Amygdala (tissue), 56 donors: ENCODE results near the gene PLEKHB1.

Source experiments
- DNase-seq, 56 donors: peaks; one replicate each; lab custom pipeline; 2025; lab: John Stamatoyannopoulos, UW

Gene PLEKHB1, protein sequence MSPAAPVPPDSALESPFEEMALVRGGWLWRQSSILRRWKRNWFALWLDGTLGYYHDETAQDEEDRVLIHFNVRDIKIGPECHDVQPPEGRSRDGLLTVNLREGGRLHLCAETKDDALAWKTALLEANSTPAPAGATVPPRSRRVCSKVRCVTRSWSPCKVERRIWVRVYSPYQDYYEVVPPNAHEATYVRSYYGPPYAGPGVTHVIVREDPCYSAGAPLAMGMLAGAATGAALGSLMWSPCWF

DNA sequence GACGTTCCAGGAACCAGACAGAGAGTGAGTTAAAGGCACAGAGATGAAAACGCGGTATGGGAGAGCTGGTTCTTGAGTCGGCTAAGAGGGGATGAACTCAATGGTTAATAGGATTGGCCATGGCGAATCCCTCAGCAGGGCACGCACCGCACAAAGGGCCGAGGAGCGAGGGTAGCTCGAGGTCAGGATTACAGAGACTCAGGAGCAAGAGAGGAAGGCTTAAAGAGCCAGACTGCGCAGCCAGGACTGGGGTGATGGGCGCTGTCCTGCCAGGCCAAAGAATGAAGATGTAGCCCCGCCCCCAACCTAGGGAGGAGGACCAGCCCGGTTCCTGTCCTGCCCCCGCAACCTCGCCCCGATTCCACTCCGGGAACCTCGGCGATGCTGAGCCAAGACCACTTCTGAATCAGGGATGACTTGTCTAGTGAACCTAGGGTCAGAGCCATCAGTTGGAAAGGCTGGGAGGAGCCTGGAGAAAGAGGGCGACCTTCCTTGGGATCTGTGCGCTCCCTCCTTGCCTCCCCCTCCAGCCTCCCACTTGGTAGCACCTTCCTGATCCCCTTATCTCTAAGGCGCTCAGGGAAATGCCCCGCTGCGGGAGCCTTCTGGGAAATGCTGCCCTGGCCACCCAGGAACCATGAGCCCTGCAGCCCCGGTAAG, at the start of gene PLEKHB1:
TSS of gene PLEKHB1 (plus strand) at position 610 of the 660 bp plus-strand sequence. CDS start at position 638, 28 bp downstream.
- no peak for DNase-seq

DNA sequence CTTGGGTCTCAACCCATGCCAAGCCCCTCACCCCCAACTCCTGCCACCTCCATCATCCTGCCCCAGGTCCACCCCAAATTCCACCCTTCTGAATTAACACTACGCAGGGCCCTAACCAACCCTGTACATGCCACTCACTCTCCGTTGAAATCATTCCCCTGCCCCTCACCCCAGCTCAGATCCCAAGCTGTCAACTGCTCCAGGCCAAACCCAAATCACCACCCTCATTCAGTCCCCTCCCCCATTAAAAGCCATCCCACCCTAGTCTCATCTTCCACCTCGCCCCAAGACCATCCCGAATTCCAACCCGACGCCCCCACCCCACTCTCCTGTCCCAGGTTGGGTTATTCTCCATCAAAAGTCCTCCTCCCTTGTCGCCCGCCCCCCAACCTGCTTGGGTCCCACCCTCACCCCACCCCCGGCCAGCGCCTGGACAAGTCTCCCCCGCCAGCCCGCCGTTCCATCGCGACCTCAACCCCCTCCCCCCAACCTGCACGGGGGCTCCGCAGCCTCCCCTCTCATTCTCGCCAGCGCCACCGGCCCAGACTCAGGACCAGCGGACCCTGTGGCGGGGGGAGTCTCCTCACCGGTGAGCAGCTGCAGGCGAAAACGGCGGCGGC, 48.9 kb upstream of the PLEKHB1 start:
- DNase-seq: peak in 10 of 56 donors; percentile 20 to 76 (median 44)

DNA sequence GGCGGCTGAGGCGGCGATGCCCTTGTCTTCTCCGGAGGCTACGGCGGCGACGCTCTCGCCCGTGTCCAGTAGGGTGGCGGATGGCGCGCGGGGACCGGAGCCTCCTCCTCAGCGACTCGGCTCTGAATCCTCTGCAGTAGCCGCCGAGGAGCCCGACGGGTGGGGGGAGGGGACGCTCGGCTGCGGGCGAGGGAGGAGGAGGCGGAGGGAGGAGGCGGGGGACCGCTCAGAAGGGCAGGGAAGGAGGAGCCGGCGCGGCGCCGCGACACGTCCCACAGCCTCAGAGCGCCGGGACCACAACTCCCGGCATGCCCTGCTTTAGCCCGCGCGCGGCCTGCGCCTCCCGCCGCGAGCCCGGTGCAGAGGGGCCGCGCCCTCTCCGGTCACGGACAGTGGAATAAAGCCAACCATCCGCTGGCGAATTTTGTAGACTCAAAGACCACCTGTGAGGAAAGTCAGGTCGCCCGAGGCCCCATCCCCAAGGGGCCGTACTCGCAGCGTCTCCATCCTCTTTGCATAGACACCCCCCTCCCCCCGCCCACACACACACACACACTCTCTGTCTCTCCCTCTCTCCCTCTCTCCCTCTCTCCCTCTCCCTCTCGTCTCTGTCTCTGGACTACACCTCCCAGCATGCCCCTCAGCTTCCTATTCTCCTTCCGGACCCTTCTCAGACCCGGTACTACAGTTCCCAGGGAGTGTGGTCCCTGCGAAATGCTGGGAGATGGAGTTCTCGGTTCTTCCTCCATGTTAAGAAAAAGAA, 48.2 kb upstream of the PLEKHB1 start, which contains the start of gene FAM168A:
TSS of gene FAM168A (minus strand) at position 157 of the 763 bp plus-strand sequence. CDS start 129,638 bp downstream, outside the sequence.
- DNase-seq: peak; percentile 49 to 98 (median 94)

DNA sequence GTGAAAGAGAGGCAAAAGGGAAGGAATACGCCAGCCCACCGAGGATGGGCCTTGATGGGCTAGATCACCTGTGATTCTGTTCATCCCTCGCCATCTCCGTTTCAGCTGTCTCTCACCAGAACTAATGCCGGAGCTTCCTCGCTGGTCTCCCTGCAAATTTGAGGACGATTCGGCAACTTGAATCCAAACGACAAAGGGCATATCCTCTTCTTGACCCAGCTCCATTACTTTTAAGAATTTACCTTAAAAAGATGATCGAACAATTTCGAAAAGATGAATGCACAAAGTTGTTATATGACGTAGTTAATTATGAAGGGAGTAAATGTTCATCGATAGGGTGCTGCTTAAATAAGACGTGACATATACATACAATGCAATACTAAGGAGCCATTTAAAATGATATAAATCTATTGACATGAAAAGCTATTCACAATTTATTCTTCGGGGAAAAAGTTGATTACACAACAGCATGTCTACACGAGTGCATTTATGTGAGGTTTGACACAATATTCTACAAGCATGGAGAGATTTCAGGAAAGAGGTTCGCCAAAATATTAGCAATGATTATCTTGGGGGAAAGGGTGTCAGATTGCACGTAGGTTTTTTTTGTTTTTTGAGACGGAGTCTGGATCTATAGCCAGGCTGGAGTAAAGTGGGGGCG, 47.5 kb upstream of the PLEKHB1 start:
- DNase-seq: no peak

DNA sequence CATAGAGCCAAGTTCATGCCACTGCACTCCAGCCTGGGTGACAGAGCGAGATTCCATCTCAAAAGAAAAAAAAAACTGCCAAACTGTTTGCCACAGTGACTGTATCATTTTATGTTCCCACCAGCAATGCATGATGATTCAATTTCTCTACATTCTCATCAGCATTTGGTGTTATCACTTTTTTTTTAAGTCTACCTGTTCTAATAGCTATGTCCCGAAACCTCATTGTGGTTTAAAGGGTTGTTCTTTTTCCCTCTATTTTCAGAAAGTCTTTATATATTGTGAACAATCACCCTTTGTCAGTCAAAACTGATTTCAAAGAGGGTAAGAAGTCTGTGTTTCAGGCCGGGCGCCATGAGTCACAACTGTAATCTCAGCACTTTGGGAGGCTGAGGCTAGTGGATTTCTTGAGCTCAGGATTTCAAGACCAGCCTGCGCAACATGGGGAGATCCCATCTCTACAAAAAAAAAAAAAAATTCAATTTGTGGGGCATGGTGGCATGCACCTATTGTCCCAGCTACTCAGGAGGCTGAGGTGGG, 33.7 kb upstream of the PLEKHB1 start:
- no peak for DNase-seq

DNA sequence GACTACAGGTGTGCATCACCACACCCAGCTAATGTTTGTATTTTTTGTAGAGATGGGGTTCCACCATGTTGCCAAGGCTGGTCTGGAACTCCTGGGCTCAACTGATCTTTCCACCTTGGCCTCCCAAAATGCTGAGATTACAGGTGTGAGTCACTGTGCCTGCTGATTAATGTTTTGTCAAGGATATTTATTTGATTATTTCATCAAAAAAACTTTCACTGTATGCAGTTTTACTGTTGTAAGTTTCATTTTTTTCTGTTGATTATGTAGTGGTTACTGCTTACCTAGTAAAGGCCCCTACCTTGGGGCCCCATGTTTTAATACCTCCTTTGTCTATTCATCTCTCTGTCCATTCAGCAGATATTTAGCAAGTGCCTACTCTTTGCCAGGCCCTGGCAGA, 31.8 kb upstream of the PLEKHB1 start:
- DNase-seq: no peak

DNA sequence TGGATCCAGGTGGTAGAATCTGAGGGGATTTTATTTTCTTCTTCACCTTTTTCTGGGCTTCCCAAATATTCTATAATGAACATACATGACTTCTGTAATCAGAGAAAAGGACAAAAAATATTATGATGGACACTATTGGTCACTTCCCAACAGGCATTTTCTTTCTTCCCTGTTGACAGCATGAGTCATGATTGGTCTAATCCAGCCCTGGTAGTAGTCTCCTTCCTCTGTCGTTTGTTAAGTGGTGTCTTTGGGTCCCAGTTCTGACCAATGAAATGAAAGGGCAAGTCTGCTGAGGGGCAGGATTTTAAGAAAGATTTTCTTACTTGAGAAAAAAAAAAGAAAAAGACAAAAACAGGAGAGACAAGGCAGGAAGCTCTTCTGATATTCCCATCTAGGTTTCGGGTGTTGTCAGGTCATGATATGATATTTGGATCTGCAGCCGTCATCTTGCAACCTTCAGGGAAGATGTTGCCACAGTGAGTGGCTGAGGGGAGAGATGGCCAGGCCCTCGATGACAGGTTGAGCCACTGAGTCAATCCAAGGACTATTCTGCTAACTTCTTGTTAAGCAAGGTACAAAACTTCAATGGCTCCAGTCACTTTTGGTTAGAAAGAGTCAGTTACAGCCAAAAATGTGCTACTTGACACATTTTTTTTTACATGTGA, 23.3 kb upstream of the PLEKHB1 start:
- DNase-seq: no peak

DNA sequence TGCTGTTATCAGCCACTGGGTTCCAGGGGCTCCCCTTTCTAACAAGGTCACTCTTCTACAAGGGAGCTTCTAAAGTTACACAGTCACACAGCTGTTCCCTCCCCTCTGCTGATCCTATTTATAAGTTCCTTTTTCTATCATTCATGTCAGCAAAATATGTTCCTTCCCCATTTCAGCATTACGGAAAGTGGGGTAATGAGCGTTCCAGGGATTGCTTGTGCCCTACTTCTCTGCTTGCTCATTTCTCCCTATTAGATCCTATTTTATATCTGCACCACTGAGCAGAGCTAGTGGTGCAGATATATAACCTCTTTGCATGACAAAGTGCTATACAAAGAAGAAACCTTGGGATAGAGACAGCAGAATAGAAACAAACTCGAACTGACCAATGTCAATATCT, 22.7 kb upstream of the PLEKHB1 start:
- DNase-seq: peak in 2 of 56 donors; percentile 2 to 14

DNA sequence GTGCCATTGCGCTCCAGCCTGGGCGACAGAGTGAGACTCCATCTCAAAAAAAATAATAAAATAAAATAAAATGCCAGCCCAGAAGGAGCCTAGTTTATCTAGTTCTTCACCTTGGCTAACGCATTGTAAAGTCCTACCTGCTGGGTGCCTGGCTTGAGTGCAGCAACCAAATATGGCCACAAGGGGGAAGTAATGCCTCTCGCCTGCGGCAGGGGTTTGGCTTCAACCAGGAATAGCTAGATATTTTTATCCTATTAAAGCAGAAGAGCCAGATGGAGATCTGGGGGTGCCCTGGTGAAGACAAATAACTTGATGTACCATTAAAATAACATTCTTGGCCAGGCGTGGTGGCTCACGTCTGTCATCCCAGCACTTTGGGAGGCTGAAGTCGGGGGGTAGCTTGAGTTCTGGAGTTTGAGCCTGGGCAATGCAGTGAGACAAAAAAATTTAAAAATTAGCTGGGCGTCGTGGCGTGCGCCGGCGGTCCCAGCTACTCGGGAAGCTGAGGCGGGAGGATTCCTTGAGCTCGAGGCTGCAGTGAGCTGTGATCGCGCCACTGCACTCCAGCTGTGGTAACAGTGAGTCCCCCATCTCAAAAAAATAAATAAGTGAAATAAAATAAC, 20.6 kb upstream of the PLEKHB1 start:
- peak in 50 of 56 donors; percentile 22 to 89 (median 60) for DNase-seq

DNA sequence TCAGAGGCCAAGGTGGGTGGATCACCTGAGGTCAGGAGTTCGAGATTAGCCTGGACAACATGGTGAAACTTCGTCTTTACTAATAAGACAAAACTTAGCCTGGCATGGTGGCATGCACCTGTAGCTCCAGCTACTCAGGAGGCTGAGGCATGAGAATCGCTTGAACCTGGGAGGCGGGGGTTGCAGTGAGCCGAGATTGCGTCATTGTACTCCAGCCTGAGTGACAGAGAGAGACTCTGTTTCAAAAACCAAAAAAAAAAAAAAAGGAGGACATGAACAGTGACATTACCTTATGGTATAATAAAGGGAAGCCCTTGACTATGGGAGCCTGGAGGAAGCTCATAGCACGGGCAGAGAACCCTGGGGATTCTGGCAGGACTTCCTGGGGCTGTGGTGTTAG, 16.5 kb upstream of the PLEKHB1 start:
- no peak for DNase-seq

DNA sequence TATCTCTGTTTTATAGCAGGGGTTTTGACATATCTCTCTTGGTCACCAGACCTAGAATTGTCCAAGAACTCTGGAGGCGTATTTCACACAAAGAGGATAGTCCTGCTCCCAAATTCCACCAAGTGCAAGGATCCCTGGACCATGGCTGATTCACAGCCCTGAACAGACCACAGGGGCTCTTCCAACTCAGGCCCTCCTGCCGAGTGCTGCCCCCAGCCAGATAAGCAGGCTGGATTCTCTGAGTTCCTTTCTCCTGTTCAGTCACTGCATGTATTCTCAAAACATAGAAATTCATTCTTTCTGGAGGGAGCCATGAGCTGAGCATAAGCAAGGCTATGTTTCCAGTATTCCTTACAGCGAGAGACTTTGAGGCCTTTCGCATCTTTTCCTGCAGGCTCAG, 13.4 kb upstream of the PLEKHB1 start:
- DNase-seq: no peak

DNA sequence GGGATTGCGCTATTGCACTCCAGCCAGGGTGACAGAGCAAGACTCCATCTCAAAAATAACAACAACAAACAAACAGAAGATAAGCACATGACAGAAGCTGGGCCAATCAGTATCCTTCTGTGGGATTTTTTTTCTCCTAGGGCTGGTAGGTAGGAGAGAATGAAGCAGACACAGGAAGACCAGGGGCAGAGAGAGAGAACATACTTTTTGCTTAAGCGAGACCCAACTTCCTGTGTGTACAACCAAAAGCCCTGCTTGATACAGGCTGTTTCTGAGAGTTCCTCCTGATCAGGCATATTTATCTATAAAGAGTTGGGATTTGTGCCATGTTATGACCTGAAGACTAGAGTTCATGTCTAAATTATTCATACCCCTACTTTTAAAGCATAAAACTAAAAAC, 12.4 kb upstream of the PLEKHB1 start:
- DNase-seq: no peak

DNA sequence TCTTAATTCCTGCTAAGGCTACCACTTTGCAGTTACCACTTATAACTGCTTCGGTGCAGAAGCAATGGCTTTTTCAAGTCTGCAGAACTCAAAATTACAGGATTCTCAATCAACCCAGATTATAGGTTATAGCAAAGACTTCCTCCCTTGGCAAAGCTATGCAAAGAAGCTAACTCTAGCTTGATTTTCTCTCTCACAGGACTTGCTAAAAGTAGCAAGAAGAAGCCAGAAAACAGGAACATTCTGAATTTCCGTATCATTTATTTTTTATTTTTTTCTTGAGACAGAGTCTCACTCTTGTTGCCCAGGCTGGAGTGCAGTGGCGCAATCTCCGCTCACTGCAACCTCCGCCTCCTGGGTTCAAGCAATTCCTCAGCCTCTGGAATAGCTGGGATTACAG, 10.7 kb upstream of the PLEKHB1 start:
- DNase-seq: no peak

DNA sequence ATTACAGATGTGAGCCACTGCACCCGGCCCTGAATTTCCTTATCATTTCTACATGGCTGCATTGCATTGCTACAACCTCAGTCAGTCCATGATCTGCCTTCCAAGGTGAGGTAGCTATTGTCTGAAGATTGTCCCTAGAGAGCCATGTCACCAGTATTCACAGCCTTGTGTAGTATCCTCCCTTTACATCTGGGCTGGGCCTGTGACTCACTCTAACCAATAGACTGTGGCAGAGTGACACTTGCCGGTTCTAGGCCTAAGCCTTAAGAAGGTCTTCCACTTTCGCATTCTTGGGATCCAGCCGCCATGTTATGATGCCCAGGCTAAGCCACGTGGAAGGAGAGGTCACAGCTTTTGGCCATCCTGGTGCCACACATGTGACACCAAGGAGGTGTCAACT, 10.1 kb upstream of the PLEKHB1 start:
- DNase-seq: no peak

DNA sequence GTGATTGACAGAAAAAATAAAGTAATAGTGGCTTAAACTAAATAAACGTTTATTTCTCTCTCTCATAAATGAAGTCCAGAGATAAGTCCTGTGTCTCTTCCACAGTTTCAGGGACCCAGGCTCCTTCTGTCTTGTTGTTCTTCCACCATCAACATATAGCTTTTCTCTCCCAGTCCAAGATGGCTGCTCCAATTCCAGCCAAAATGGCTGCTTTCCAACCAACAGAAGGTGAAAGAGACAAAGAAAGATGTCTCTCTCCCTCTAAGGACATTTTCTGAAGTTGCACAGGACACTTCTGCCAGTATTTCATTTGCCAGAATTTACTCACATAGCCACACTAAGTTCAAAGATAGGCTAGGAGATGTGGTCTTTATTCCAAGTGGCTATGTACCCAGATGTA, 9.4 kb upstream of the PLEKHB1 start:
- DNase-seq: no peak

DNA sequence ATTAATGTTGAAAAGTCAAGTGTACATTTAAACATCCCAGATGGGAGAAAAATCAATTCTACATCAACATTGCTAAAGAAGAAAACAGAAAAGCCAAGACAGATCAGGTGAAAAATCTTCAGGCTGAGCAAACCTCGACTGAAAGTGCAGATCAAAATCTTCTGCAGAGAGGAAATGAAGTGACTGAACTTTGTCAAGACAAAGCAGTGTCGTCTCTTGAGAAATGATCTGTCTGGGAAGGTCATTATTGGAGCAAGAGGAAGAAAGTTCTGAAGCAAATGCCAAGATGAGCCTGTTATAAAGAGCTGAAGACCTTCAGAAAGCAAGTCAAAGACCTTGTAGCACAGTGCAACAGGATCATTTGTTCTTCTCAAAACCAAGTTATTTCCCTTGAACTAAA, 5.8 kb upstream of the PLEKHB1 start:
- DNase-seq: no peak

DNA sequence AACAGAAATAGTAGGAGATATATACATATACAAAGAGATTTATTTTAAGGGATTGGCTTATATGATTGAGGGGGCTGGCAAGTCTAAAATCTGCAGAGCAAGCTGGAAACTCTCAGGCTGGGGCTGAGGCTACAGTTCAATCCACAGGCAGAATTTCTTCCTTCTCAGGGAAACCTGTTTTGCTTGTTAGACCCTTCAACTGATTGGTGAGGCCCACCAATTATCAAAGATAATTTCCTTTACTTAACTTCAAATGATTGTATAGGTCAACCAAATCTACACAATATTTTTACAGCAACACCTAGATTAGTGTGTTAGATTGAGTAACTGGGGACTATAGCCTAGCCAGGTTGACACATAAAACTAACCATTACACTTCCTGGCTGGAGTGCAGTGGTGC, 4.7 kb upstream of the PLEKHB1 start:
- DNase-seq: no peak

DNA sequence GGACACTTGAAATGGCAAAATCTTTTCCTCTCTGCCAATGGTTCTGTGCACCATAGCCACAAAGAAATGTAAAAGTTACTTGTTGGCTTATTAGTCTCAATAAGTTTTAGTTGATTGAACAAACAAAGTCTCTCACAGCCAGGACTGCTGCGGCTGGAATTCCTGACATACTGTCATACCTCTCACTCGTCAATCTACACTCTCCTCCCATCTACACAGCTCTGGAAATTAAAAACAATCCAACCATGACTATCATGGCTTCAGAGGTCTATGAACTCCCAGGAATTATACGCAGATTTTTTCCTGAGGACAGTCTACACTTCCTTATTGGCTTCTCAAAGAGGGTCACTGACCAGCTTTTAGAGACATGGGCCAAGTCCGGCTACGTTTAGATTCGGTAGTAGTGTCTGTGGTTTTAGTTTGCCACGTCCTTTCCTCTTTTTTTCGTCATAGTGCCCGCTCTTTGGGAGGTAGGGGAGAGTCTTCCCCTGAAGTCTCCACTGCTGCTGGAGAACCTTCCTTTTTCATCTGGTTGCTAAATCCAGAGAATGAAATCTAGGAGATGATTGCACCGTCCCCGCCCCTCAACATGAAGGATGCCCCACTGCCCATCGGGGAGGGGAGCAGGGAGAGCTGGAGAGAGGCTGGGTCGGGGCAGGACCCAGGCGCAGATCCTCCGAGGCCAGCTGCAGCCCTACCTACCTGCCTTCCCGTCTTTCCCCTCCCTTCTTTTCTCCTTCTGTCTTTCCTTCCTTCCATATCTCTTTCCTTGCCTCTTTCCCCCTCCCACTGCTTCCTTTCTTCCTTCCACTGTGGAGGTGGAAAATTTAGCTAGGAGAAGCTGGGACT, 1.0 kb upstream of the PLEKHB1 start:
- DNase-seq: no peak
